Left colon (tissue), 2 donors: ENCODE measurements around the gene VENTX. TPM values are rescaled to one million over a fixed set of nuclear protein-coding genes. Genes with fewer than 3 reads are reported as not detected.
"Not testable (repeated sequence)": the region's sequence is repeated elsewhere in the genome, so short reads cannot be mapped to it uniquely, and the experiment has no call there.

Experiments used
- ATAC-seq: fragments of 200-7000 bp; cut with Tn5 transposase; one replicate; pipeline ENCODE4 v1.9.1; 2020; ENCODE audit warnings: mild to moderate bottlenecking, moderate library complexity
- DNase-seq, 2 donors: peaks; one replicate each; pipeline ENCODE4 v3.0.0-alpha.2; 2020
- intact Hi-C, 2 donors: fragments of 100-400 bp; cut with DNase I in 1 of 2; cut with micrococcal nuclease in 1 of 2; formaldehyde crosslinking; loops; one replicate each; pipeline versions ENCODE4 v1.11.2 to v1.14.0; 2022; cut with DNase I, micrococcal nuclease
- total RNA-seq, 2 donors: library from RNA; stranded (reverse); fragmentation: NEBNext Ultra II Directional; extraction: Animal tissue kit (Norgen Biotek cat#: 25700); gene quantifications; one replicate each; pipeline ENCODE4 v1.2.1, GENCODE V29; 2021
- donor health status: DM: no; HTN: no; CAD: no.
- donor health status: DM: yes; HTN: yes; CAD: no.

The VENTX gene
- total RNA-seq, 2 donors from 2014 or later: 0.14 TPM; not detected in 1

DNA sequence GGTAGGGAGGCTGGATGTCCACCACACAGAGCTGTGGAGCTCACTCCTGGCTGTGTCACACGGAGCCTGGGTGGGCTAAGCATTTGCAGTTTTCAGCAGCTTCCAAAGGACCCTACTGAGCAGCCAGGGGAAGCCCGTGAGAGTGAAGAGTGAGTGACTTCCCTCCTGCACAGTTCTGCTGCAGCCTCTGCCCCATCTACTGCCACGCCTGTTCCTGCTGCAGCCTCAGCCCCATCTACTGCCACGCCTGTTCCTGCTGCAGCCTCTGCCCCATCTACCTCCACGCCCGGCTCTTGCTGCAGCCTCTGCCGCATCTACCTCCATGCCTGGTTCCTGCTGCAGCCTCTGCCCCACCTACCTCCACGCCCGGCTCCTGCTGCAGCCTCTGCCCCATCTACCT lies 26.8 kb downstream of the VENTX start:
- peak; percentile 24 for ATAC-seq

DNA sequence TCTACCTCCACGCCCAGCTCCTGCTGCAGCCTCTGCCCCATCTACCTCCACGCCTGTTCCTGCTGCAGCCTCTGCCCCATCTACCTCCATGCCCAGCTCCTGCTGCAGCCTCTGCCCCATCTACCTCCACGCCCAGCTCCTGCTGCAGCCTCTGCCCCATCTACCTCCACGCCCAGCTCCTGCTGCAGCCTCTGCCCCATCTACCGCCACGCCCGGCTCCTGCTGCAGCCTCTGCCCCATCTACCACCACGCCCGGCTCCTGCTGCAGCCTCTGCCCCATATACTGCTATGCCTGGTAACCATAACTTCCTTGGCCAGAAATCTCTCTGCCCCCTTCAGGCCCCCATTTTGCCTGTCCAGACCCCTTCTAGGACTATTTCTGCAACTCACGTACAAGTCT lies 27.4 kb downstream of the VENTX start:
- ATAC-seq, intact Hi-C loops: not testable (repeated sequence)
- peak; percentile 59 to 69 for DNase-seq

More for the DNA sequence above, 26.8 kb downstream of the VENTX start:
- DNase-seq: peak; percentile 70 to 80
- intact Hi-C loops: no loop called here

DNA sequence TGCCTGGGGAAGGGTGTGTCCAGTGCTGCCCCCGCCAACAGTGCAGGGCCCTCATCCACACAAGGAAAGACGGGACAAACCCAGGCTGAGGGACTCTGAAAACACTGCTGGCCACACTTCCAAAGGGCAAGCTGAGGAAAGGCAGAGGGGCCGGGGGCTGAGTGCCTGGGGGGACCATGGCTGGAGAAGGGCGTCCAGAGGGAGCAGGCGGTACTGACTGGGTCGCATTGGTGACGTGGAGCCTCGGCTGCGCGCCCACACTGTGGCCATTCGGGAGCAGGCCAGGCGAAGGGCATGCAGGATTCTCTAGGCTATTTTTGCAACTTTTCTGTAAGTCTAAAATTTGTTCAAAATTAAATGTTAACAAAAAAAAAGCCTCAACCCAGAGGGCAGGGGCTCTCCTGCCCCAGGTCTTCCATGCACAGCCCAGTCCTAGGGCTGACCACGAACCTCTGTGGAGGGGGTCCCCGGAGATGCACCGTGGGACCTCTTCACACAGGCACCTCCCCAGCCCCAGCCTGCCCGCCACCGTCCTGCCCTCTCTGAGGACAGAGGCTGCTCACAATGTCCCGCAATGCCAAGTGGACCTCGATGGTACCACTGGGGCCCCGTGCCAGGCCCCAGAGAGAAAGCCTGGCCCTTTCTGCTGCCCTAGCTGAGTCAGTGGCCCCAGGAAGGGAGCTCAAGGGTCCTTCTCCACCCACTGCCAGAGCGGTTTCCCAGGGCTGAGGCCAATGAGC lies 28.6 kb downstream of the VENTX start:
- ATAC-seq (no peak), DNase-seq (no peak)
- intact Hi-C loops: no loop called here

DNA sequence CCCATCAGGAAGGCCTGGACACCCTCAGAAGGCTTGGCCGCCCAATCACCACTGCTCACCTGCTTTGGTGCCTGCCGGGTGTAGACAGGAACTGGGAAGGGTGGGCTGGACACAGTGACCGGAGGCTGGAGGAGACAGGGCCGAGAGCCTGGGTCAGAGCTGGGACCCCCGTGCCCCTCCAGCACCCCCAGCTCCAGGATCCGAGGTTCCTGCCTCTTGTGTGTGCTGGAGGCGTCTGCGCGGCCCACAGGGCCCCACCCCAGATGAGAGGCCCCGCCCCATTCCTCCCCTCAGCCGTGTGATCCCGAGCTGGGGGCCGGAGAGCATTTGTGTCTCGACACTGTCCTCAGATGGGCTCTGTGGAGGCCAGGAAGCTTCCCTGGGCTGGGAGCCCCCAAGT lies 29.6 kb downstream of the VENTX start:
- DNase-seq (no peak), ATAC-seq (no peak)
- intact Hi-C loops: no loop called here

DNA sequence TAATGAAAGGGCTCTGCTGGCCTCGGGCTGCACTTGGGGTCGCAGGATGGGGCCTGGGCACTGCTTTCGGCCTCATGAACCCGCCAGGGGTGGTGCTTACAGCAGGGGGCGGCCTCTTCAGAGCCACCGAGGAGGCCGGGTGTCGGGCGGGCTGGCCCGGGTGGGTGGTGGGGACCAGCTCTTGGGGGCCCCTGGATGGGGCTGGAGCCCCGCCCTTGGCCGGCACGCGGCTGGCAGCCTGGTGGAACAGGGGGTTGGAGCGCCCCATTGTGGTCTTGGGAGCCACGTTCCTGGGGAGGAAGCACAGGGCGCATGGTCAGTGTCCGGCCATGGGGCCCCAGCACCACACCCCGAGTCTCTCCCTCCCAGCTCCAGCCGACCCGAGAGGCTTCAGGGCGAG lies 30.2 kb downstream of the VENTX start:
- DNase-seq (no peak), ATAC-seq (no peak)
- intact Hi-C loops: no loop called here

DNA sequence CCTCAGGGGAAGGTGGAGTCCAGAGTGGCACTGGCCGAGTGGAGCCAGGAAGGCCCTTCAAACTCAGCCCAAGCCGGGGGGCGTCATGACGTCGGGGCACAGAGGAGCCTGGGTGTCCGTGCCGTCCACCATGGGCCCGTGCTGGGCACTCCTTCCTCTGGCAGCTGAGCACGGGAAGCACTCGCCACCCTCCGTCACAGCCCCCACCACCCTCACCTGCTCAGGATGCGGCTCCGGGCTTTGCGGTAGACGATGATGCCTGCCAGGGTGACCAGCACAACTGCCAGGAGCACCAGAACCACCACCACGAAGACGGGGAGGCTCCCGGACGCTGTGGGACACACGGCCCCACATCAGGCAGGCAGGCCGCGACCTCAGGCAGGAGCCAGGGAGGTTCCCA lies 30.9 kb downstream of the VENTX start:
- no peak for ATAC-seq
- intact Hi-C loops: no loop called here
- no peak for DNase-seq

DNA sequence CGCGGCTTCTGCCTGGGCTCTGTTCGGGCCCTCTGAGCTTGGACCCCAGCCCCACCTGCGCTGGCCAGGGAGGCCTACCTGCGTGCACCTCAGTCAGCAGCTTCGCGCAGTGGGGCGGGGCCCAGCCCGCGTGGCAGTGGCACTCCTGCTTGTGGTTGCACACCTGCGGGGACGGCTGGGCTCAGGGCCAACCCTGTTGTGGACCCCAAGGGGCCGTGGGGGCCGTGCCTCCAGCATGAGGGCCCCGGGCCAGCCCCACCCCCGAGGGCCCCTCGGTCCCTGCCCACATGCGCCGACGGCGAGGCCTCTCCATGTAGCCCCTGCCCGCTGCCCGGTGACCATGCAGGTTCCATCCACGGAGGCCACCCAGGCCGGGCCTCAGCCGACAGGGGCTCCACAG lies 31.7 kb downstream of the VENTX start:
- ATAC-seq (no peak), DNase-seq (no peak)
- intact Hi-C loops: no loop called here

DNA sequence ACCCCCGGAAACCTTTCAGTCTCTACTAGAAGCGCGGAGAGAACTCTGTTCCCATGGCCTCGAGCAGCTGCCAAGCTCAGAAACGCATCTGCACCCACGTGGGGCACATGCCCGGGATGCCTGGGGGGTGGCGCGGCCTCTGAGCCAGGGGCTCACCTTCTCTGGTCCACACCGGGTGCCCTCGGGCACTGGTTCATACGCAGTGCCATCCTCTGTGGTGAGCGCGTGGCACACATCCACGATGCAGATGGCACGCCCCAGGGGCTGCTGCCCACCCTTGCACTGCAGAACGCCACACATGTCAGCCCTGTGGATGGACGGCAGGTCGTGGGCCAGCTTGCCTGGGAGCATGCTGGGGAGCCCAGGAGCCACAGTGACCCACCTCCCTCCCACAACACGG lies 32.5 kb downstream of the VENTX start:
- intact Hi-C loops: no loop called here
- ATAC-seq: no peak
- no peak for DNase-seq

DNA sequence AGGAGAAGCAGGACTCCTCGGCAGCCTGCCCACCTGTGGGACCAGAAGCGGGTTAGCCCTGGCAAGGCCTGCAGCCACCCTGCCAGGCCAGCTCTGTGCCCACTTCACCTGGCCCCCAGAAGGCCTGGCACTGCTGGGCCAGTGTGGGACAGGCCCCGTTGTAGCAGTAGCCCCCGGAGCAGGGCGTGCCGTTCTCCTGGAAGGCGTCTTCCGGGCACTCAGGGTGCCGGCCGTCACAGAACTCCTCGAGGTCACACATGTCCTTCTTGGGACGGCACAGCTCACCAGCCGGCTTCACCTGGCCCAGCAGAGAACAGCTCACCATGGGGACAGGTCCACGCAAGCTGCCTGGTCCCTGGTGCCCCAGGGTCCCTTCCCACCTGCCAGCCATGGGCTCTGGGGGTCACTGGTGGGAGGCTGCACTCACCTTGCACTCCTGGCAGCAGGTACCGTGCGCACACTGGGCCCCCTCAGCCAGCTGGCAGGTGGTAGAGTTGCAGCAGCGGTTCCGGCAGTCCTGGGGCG lies 33.2 kb downstream of the VENTX start:
- no peak for ATAC-seq
- intact Hi-C loops: no loop called here
- DNase-seq: no peak

DNA sequence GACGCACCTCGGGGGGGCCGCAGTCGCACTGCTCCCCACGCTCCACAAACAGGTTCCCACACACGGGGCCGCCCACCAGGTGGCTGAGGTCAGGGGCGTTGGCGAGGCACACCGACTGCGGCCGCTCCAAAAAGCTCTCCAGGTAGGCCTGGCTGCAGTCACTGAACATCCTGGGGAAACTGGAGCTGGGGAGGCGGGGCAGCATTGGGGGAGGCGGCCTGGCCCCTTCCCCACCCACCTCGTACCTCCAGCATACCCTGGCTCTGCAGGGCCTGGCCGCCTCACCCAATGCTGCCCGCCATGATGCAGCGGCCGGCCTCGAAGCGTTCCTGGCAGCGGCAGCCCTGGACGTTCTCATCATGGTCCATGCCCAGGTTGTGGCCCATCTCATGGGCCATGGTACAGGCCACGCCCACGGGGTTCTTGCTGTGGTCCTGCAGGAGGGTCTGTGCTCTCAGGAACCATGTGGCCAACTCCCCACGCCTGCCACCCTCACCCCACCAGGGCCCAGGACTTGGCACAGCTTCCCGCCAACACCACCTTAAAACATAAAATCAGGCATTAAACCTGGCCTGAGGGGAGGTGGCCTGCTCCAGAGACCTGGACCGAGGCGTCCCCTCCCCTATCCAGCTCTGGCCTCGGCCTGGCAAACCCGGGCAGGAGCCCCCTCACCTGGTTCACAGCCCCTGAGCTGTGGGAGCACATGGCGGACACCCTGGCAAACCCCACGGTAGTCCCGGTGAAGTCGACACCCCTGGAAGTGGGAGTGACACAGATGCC lies 34.1 kb downstream of the VENTX start:
- ATAC-seq (no peak), DNase-seq (no peak)
- intact Hi-C loops: no loop called here

DNA sequence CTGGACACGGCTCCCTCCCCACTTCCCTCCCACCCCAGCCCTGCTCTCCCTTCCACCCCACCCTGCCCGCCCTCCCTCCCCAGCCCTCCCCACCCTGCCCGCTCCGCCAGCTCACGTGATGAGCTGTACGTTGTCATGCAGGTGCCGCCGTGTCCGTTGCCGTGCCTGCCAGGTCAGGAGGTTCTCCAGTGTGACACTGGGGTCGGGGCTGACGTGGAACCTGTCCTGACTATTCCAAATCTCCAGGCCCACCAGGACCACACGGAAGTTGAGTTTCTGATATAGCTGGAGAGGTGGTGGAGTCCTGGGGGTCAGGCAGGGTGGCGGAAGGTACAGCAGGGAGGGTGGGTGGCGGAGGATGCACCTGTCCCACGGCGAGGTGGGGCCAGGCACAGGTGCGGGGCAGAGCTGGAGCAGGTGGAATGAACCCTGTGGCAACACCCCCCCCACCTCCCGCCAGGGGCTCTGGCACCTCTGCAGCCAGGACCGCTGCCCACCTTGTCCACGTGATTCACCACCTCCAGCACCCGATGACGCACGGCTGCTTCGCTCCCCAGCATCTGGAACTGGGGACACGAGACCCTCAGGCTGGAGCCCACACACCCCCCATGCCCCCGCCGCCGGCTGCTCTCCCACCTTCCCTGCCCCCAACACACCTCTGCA lies 34.8 kb downstream of the VENTX start:
- DNase-seq (no peak), ATAC-seq (no peak)
- intact Hi-C loops: no loop called here

DNA sequence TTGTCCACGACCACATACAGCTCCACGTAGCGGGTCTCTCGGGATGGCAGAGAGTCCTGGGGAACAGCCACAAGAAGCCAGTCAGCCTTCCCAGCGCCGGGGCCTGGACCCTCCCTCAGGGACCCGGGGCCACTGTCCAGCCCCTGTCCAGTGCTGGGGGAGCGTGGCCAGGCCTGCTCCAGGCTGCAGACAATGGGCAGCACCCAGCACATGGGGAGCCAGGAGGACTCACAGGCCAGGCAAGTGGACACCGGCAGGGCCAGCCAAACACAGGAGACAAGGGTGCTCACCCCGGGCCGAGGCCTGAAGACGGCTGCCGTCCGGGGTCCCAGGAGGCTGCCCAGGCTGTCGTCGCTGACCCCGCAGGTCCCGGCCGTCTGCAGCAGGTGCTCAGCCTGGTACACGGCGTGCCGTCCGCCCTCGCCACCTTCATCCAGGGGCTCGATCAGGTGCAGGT lies 35.3 kb downstream of the VENTX start:
- no peak for DNase-seq
- intact Hi-C loops: no loop called here
- ATAC-seq: no peak

DNA sequence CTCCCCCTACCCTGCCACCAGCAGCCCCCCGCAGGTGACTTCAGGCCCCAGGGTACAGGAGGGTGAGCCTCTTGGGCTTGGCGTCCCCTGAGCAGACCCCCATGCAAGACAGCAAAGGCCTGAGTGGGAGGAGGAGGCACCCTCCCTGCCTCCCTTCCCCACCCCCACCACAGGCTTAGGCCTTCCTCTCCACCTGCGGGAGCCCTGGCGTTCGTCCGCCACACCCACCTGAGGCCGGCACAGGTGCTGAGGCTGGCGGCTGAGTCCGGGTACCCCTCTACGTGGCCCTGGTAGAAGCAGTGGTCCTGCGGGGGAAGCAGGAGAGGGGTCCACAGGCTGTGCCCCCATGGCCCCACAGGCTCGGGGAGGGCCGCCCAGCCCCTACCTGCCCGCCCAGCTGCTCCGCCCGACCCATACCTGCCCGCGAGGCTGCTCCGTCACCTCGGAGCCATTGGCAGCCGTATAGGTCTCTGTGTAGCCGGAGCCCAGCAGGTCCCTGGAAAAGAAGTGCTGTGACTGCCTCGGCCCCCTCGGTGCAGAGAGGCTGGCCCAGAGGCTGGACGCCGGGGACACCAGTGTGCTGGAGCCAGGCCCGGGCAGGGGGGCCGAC lies 36.0 kb downstream of the VENTX start:
- peak; percentile 45 for ATAC-seq
- intact Hi-C loops: no loop called here
- no peak for DNase-seq

DNA sequence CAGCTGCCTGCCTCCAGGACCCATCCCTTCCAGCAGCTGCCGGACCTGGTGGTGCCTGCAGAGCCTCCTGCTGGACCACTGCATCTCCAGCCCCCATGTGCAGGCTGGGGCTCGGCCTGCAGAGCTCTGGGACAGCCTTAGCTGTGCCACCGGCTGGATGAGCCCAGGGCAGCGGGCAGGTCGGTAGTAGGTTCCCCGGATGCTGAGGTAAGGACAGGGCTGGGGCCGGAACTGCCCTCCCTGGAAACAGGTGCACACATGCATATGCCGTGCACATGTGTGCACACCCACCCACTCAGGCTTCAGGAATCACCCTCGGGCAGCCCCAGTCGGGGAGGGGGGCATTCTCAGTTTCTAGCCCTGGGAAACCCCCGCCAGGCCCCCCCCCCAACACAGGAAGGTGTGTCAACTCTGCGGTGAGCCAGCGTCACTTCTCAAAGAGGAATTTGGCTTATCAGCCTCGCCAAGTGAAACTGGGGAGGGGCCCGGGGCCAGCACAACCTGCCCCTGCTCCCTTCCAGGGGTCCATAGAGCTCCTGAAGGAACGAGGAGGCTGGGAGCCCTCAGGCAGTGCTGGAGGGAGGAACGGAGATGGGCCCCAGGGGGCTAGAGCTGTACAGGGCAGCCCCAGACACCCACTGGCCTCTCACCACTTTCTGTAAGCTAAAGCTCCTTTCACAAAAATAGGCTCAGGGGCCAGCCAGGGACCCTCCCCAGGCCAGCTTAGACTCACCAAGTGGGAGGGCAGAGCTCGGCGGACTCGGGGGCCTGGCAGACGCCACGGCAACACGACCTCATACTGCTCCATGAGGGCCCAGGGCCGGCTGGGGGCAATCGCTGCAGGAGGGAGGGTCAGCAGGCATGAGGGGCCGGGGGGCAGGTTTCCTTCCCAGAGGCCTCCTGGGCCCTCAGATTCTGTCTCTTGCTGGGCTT lies 37.4 kb downstream of the VENTX start:
- peak; percentile 21 for ATAC-seq
- intact Hi-C loops: no loop called here
- DNase-seq: peak in 1 of 2 donors; percentile 47

DNA sequence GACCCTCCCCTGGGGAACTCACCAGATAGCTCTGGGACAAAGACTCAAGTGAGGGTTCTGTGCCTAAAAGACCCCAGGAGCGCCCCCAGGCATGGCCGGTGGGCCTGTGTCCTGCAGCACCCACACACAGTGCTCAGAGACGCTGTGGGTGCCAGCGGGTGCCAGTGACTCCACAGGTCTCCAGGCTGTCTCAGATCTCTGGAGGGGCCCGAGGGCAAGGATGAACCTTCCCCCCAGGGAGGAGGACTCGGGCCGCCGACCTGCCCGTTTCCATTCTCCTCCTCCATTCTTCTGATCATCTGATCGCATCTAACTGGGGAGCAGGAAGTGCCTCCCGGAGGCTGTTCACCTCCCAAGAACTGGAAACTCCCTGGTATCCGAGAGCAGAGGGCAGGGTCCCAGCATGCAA lies 38.0 kb downstream of the VENTX start:
- intact Hi-C loops: no loop called here
- DNase-seq (no peak), ATAC-seq (peak; percentile 7)

DNA sequence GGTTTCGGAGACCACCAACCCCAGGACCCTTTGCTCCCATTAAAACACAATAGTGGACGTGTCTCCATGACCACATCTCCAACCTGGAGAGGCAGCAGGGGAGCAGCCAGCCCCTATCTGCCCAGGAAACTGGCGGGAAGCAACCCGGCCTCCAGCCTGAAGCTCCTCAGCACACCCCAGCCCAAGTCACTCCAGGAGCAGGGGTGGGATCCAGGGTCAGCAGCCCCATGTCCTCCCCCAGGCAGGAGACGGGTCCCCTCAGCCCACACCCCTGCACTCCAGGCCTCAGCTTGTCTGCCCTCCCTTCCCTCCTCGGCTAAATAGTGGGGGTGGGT lies 38.4 kb downstream of the VENTX start:
- intact Hi-C loops: no loop called here
- no peak for DNase-seq
- no peak for ATAC-seq

DNA sequence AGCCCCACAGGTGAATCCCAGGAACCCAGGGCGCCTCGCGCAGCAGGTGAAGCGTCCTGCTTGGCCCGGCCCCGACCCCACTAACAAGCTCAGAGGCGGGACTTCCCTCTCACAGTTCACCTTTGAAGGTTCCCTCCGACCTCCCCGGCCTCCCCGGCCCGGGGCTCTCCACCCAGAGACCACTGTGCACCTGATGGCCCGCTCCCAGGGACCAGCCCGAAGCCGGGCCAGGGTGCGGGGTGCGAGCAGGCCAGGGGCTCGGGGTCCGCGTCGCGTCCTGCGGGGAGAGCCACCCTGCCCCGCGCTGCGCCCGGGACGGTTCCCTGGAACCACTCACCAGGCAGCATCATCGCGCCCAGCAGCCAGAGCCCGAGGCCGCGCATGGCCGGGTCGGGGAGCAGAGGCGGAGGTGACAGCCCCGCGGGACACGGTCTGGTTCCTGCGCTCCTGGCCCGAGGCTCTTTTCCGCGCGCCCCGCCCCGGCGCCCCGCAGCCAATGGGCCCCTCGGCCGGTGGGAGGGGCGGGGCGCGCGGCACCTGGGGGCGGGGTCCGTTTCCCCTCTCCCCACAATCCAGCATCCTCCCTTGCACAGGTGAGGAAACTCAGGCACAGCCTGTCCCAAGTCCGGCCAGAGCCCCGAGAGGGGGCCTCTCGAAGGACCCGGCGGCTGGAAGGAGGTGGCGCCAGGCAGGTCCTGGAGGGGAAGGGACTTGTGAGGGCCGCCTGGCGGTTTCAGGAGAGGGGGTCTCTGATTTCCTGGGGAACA lies 39.0 kb downstream of the VENTX start, which contains the start of gene ADAM8:
Gene ADAM8, minus strand, starts transcription at position 434 of the 767 bp plus-strand sequence. Its CDS starts 51 bp downstream, at position 383.
- ATAC-seq (peak; percentile 43), DNase-seq (peak in 1 of 2 donors; percentile 66)
- intact Hi-C loops: no loop called here
